Thoracic aorta (tissue), 2 donors: Measurements from ENCODE around the gene RIBC1. TPM values are rescaled to one million over a fixed set of nuclear protein-coding genes. Genes with fewer than 3 reads are reported as not detected.
"Not testable (repeated sequence)": the region's sequence is repeated elsewhere in the genome, so short reads cannot be mapped to it uniquely, and the experiment has no call there.

Experiments
- ATAC-seq: fragments of 150-250 bp; one replicate; pipeline ENCODE4 v1.8.0; 2017; ENCODE audit warnings: low read depth; ENCODE audit not compliant: insufficient number of reproducible peaks, low FRiP score
- DNase-seq: peaks from one replicate; pipeline ENCODE4 v3.0.0-alpha.2; 2020; ENCODE audit warnings: low spot score
- H3K27ac ChIP-seq, 2 donors: fragments of 200-600 bp; sonication (generic); 1 replicate in 1 of 2; 2 replicates in 1 of 2; pipeline ENCODE4 v1.5.1; 2016; ENCODE audit warnings: mild to moderate bottlenecking in 2 of 2, moderate library complexity in 2 of 2
- H3K27me3 ChIP-seq: fragments of 200-600 bp; sonication (generic); replicated peaks from 2 replicates; pipeline ENCODE4 v1.6.0; 2016; ENCODE audit warnings: mild to moderate bottlenecking; ENCODE audit not compliant: insufficient read depth
- H3K36me3 ChIP-seq: fragments of 200-600 bp; sonication (generic); one replicate; pipeline ENCODE4 v1.5.1; 2016
- H3K4me1 ChIP-seq, 2 donors: fragments of 200-600 bp; sonication (generic); 1 replicate in 1 of 2; 2 replicates in 1 of 2; pipeline versions ENCODE4 v1.5.1 to v1.6.0; 2016; ENCODE audit warnings: low read depth in 2 of 2, mild to moderate bottlenecking in 1 of 2; ENCODE audit not compliant: control insufficient read depth in 1 of 2
- H3K4me3 ChIP-seq: fragments of 200-600 bp; sonication (generic); 2 replicates; pipeline ENCODE4 v1.5.1; 2016; ENCODE audit warnings: mild to moderate bottlenecking
- H3K9me3 ChIP-seq: fragments of 200-600 bp; sonication (generic); 2 replicates; pipeline ENCODE4 v1.5.1; 2016
- CTCF ChIP-seq: fragments of 200-600 bp; sonication (generic); IDR thresholded peaks from one replicate; pipeline ENCODE4 v1.5.1; 2019; ENCODE audit warnings: antibody characterized with exemption
- total RNA-seq, 2 donors: library from RNA; depleted of rRNA; stranded (reverse); fragments of >200 nt; gene quantifications; one replicate each; pipeline versions ENCODE4 v1.1.0 to v1.2.3, GENCODE V29; 2016

The RIBC1 gene
- total RNA-seq, 2 donors from 2014 or later = not detected

DNA sequence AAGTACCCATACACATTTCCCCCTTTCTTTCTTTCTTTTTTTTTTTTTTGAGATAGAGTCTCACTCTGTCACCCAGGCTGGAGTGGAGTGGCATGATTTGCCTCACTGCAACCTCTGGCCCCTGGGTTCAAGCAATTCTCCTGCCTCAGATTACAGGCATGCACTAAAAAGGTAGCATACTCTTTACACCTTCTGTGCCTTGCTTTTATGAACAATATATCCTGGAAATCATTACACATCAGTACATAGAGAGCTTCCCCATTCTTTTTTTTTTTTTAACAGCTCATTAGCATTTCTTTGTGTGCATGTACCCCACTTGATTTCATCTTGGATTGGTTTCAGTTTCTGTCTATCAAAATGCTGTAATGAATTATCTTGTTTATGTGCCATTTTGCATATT lies 30.1 kb downstream of the RIBC1 start:
- Histone ChIP-seq H3K4me3 (no peak overlapping the region), H3K9me3 (no peaks in the 10 kb centered on the region), H3K27me3 (no peaks in the 10 kb centered on the region), H3K27ac (no peak overlapping the region), H3K4me1 (no peaks in the 10 kb centered on the region), H3K36me3 (no peaks in the 10 kb centered on the region)
- ATAC-seq (no peak), DNase-seq (no peak)
- TF ChIP-seq CTCF = no peak

DNA sequence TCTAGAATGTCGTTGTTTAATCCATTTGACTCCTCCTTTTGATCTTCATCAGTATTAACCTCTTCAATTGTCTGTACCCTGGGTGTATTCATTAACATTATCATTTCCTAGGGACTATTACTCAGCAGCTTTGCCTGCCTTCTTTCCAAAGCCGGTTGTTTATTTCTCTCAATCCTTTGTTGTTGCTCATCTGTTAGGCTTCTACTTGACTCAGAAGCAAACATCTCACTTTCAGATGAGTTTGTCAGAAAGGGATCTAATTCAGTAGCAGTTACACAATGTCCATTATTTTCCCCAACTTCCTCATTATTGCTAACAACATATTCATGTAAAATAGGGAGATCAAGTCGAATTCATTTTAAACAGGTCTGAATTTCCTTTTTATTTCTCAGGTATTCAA lies 33.6 kb downstream of the RIBC1 start:
- Histone ChIP-seq H3K9me3 (no peaks in the 10 kb centered on the region), H3K36me3 (no peaks in the 10 kb centered on the region), H3K4me3 (no peak overlapping the region), H3K4me1 (no peaks in the 10 kb centered on the region), H3K27ac (no peak overlapping the region), H3K27me3 (no peaks in the 10 kb centered on the region)
- DNase-seq (no peak), ATAC-seq (no peak)
- TF ChIP-seq CTCF = no peak

DNA sequence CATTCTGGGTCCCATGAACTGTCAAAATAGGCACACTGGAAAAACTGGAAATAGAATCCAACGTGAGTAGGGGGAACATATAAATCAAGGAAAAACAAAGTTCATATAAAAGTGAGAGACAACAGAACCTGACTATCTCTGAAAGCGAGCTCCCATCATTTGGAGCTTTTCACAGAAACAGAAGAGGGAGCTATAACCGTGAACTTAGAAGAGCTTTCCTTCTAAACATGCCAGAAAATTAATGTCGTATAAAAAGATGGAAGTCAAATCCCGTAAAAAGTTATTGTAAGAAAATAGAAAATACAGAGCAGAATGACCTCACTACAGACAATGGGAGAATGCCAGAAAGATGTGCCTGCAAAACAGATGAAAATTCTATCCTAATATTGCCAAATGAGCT lies 35.4 kb downstream of the RIBC1 start:
- DNase-seq (no peak), ATAC-seq (no peak)
- no peaks in the 10 kb centered on the region for H3K27me3 ChIP-seq
- H3K27ac ChIP-seq = no peak overlapping the region
- no peaks in the 10 kb centered on the region for H3K9me3 ChIP-seq
- no peak for TF ChIP-seq CTCF
- H3K36me3 ChIP-seq = no peaks in the 10 kb centered on the region
- H3K4me1 ChIP-seq = no peaks in the 10 kb centered on the region
- no peak overlapping the region for H3K4me3 ChIP-seq

- DNase-seq, H3K36me3 ChIP-seq, H3K27me3 ChIP-seq, H3K27ac ChIP-seq, H3K4me1 ChIP-seq, H3K4me3 ChIP-seq, H3K9me3 ChIP-seq, ATAC-seq: not testable (repeated sequence)
Observed at GRCh38 chrX:53468659-53469058, 46.0 kb downstream of the RIBC1 start.

DNA sequence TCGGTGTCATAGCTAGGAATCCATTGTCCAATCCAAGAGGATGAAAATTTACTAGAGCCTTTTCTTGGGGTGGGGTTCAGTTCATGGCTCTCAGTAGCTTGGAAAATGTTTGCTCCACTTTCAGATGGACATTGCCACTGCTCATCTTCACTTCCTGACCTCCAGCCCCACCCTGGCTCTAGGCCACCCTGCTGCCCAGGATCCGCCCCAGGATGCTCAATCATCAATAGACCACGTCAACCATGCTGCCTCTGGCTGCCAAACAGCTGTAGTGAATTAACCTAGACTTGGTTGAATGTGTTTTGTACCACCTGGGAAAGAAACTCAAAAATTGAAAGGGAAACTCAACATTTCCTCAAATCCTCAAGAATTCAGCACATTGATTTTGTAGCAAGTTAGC lies 48.7 kb downstream of the RIBC1 start:
- ATAC-seq = no peak

More for the DNA sequence above, 48.7 kb downstream of the RIBC1 start:
- no peaks in the 10 kb centered on the region for H3K4me1 ChIP-seq
- no peaks in the 10 kb centered on the region for H3K27me3 ChIP-seq
- H3K36me3 ChIP-seq = no peaks in the 10 kb centered on the region
- DNase-seq = no peak
- H3K4me3 ChIP-seq = no peak overlapping the region
- H3K9me3 ChIP-seq = no peaks in the 10 kb centered on the region
- no peak for TF ChIP-seq CTCF
- no peak overlapping the region for H3K27ac ChIP-seq
